GM18520 (cell line): Measurements from ENCODE around the gene PHLDA1.

Experiments used
- ATAC-seq: cut with Tn5 transposase; IDR thresholded peaks from one replicate; pipeline ENCODE4 v1.9.1; 2021; ENCODE audit not compliant: unreplicated experiment

Gene PHLDA1

GRCh38 chr12:76038176-76038575, 6.6 kb upstream of the PHLDA1 start:
- ATAC-seq = no peak

GRCh38 chr12:76037130-76038103, 5.8 kb upstream of the PHLDA1 start:
- ATAC-seq = peak; percentile 60

GRCh38 chr12:76035045-76035444, 3.5 kb upstream of the PHLDA1 start:
- no peak for ATAC-seq

GRCh38 chr12:76033081-76034011, 1.8 kb upstream of the PHLDA1 start:
- no peak for ATAC-seq

- peak; percentile 14 for ATAC-seq
Measured at GRCh38 chr12:76032043-76032981, 736 bp upstream of the PHLDA1 start.

- ATAC-seq = peak; percentile 2
Measured at GRCh38 chr12:76031081-76031413, 529 bp downstream of the PHLDA1 start.

- ATAC-seq = no peak
Measured at GRCh38 chr12:76030341-76031080, 1.1 kb downstream of the PHLDA1 start.

GRCh38 chr12:76029982-76030340, 1.6 kb downstream of the PHLDA1 start:
- ATAC-seq = no peak

GRCh38 chr12:76028571-76029277, 2.9 kb downstream of the PHLDA1 start:
- ATAC-seq = no peak

- no peak for ATAC-seq
Measured at GRCh38 chr12:76026643-76027063, 4.9 kb downstream of the PHLDA1 start.

- ATAC-seq = no peak
Measured at GRCh38 chr12:76025601-76026575, 5.7 kb downstream of the PHLDA1 start.

- ATAC-seq = no peak
Measured at GRCh38 chr12:76024942-76025600, 6.5 kb downstream of the PHLDA1 start.

- no peak for ATAC-seq
Measured at GRCh38 chr12:76024102-76024781, 7.3 kb downstream of the PHLDA1 start.

- ATAC-seq = no peak
Measured at GRCh38 chr12:76023069-76023690, 8.4 kb downstream of the PHLDA1 start.

- no peak for ATAC-seq
Measured at GRCh38 chr12:76022506-76022905, 9.1 kb downstream of the PHLDA1 start.
